Measurements from ENCODE around the gene TRAP1.

Gene TRAP1

GRCh38 chr16:3717235-3718018 lies at the start of gene TRAP1:
TSS of gene TRAP1 (minus strand) at chr16:3717524. CDS start at chr16:3717508, 16 bp downstream.
- DNase-seq: peak; percentile 77

- DNase-seq: no peak
Observed at GRCh38 chr16:3766177-3766576, 48.9 kb upstream of the TRAP1 start.

- DNase-seq: no peak
Observed at GRCh38 chr16:3764409-3764808, 47.1 kb upstream of the TRAP1 start.

GRCh38 chr16:3762107-3762750 lies 44.9 kb upstream of the TRAP1 start:
- DNase-seq: no peak

- DNase-seq: no peak
Observed at GRCh38 chr16:3761375-3762106, 44.2 kb upstream of the TRAP1 start.

- no peak for DNase-seq
Observed at GRCh38 chr16:3760518-3760917, 43.2 kb upstream of the TRAP1 start.

GRCh38 chr16:3759736-3760135 lies 42.4 kb upstream of the TRAP1 start:
- no peak for DNase-seq

GRCh38 chr16:3756113-3756512 lies 38.8 kb upstream of the TRAP1 start:
- no peak for DNase-seq

GRCh38 chr16:3755249-3755648 lies 37.9 kb upstream of the TRAP1 start:
- DNase-seq: no peak

GRCh38 chr16:3754772-3755171 lies 37.4 kb upstream of the TRAP1 start:
- no peak for DNase-seq

- peak; percentile 56 for DNase-seq
Observed at GRCh38 chr16:3754081-3754703, 36.9 kb upstream of the TRAP1 start.

- DNase-seq: no peak
Observed at GRCh38 chr16:3752984-3753383, 35.7 kb upstream of the TRAP1 start.

- DNase-seq: no peak
Observed at GRCh38 chr16:3751878-3752277, 34.6 kb upstream of the TRAP1 start.

GRCh38 chr16:3748307-3748706 lies 31.0 kb upstream of the TRAP1 start:
- DNase-seq: no peak

- peak; percentile 18 for DNase-seq
Observed at GRCh38 chr16:3745751-3746355, 28.5 kb upstream of the TRAP1 start.

- DNase-seq: no peak
Observed at GRCh38 chr16:3744018-3744417, 26.7 kb upstream of the TRAP1 start.

- DNase-seq: no peak
Observed at GRCh38 chr16:3740934-3741333, 23.6 kb upstream of the TRAP1 start.

GRCh38 chr16:3740186-3740585 lies 22.9 kb upstream of the TRAP1 start:
- no peak for DNase-seq

- no peak for DNase-seq
Observed at GRCh38 chr16:3739636-3740035, 22.3 kb upstream of the TRAP1 start.

GRCh38 chr16:3738541-3738940 lies 21.2 kb upstream of the TRAP1 start:
- DNase-seq: no peak

GRCh38 chr16:3738128-3738527 lies 20.8 kb upstream of the TRAP1 start:
- DNase-seq: no peak

- DNase-seq: no peak
Observed at GRCh38 chr16:3737181-3737580, 19.9 kb upstream of the TRAP1 start.

- no peak for DNase-seq
Observed at GRCh38 chr16:3736116-3736515, 18.8 kb upstream of the TRAP1 start.

All from fibroblast of skin of right quadriceps (primary cell).